Renal cortical epithelial cell (primary cell): ENCODE results near the gene IFNA4. TPM values are rescaled to one million over a fixed set of nuclear protein-coding genes. Genes with fewer than 3 reads are reported as not detected.

Source experiments
- DNase-seq: peaks from one replicate; pipeline ENCODE4 v3.0.0-alpha.2; 2011; ENCODE audit warnings: low read depth
- total RNA-seq: library from RNA; depleted of rRNA; stranded (reverse); fragments of >200 nt; gene quantifications from 2 replicates; pipeline ENCODE4 v1.2.3, GENCODE V29; 2014

The IFNA4 gene
- total RNA-seq, 1 donor from 2014 or later = not detected

- no peak for DNase-seq
These were observed 21.9 kb downstream of the IFNA4 start for GRCh38 chr9:21165516-21165915.

DNA sequence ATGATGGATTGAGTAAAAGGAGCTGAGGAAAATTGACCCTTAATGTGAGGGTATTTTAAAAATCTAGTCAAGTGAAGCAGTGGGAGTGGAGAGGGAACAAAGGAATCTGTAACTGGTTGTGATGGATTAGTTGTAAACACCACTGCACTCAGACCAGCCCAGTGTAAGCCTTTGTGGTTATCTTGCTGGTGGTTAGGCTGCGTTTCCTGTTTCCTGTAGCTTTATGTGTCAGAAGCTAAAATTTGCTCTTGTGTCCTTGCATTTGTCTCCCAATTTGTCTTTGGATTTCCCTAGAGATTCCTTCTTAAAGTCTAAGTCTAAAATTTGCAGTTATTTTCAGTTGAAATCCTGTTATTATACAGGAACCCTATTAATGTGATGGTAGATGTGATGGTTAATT is 27.2 kb downstream of the IFNA4 start:
- DNase-seq = peak; percentile 62

GRCh38 chr9:21155501-21155900 is 31.9 kb downstream of the IFNA4 start:
- DNase-seq = no peak

DNA sequence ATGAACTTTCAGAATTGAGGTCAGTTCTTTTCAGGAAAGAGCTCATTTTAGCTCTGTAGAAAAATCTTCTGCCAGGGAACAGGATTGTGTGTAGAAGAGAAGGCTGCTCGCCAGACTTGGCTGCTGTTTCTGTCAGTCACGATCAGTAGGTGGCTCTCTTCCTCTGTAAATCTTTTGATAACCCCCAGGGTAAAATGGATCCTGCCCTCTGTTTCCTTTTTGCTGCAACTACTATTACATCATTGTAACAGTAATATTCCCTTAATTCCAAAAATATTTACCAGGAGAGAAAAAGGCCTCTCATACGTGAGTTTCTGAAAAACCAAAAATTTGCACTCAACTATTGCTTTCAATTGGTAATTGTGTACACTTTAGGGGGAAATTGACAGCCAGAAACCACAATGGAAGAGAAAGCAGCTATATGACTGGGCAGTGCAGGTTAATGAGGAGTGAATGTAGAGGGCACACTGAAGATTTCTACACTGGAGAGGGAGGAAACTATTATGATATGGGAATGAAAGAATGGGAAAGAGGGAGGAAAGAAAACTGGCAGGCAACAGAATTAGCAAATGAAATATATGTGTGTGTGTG is 33.3 kb downstream of the IFNA4 start:
- peak; percentile 35 for DNase-seq

DNA sequence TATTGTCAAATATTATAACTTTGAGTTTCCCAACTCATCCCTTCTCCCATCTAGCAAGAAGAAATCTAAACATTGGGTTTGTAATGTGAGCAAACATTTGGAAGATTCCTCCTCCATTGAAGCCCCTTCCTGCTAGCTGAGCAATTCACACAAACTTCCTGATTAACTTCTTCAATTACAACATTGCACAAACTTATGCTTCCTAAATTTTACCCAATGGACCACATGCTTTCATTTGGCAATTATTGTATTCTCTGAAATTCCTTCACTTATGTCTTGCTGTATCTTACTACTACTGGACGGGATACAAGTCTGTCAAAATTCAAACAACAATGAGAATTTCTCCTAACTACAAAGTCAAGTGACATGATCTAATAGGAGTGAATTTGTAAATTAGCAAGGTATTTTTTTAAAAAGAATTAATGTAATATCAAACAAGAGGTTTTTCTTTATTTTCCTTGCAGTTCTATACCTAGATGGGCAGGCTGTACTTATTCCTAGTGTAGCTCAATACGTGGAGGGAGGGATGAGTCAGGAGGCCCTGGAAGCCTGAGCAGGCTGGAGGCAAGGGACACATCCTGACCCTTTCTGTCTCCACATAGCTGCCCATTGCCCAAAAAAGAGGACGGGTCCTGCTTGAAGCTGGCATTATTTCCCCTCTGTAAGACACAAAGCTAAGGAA is 33.9 kb downstream of the IFNA4 start:
- DNase-seq = peak; percentile 26

DNA sequence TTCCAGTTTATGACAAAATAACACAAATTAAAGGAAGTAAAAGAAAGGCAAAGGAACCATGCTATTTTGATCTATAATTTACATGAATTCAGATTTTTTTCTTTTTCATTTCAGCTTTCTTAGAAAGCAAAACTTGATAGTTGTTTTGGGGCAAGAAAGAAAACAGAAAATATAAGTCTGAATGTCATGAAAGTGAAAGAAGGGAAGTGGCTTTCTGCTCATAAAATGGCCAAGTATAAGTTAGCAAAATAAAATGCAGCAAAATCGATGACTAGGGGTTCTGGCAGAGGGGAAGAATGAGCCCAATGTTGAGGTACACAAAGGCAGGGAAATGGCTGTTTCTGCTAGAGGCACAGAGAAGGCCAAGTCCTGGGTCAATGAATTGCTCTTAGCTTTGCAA is 42.8 kb downstream of the IFNA4 start:
- no peak for DNase-seq

DNA sequence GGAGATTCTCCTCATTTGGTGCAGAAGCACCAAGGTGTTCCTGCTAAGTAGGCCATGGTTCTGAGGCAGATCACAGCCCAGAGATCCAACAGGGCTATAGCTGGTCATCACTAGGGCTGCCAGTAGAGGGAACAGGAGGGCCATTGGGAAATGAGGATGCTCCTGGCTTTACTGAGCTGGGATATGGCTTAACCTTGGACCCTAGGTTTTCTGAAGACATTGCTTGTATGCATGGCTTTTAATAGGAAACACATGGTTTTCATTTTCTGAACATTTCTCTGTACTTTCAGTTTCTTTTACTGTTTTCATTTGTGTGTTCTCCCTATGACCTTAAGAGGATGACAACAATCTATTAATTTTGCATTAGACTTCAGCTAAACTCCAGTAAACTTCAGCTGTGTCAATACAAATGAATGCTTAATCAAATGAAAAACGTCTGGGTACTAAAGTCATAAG is 45.9 kb downstream of the IFNA4 start, which contains the start of gene IFNW1:
Gene IFNW1, minus strand, starts transcription at position 406 of the 456 bp plus-strand sequence. Its CDS starts 262 bp downstream, at position 144.
- DNase-seq = no peak

DNA sequence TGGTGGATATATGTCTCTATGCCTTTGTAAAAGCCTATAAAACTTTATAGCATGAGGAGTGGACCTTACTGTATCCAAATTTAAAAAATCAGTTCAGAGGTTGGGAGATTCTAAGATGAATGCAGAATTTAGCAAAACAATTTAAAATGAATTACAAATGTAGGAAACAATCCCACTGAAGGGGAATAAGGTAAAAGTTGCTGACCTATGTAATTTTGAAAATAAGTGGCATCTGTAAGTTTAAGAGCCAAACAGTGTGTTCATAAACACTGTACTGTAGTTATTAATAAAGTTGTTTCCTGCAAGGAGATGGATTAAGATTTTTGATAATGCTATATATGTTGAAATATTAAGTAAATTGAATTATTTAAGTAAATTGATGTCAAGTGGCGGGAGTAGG is 50.4 kb downstream of the IFNA4 start:
- DNase-seq = no peak

Other genes starting within 250 kb of the IFNA4 start
- gene HACD4, start 155.9 kb downstream of the IFNA4 start, total RNA-seq = 2.3 and 3.0 TPM in 2 replicates
- gene IFNB1, start 109.6 kb downstream of the IFNA4 start, total RNA-seq = not detected in 2 replicates
- gene IFNW1, start 45.8 kb downstream of the IFNA4 start, total RNA-seq = not detected in 2 replicates
- not detected in 2 replicates for gene IFNA21, start 20.9 kb downstream of the IFNA4 start, total RNA-seq
- gene IFNA7, start 14.6 kb upstream of the IFNA4 start, total RNA-seq = not detected in 2 replicates
- not detected in 2 replicates for gene IFNA10, start 19.6 kb upstream of the IFNA4 start, total RNA-seq
- not detected in 2 replicates for gene IFNA16, start 29.7 kb upstream of the IFNA4 start, total RNA-seq
- not detected in 2 replicates for gene IFNA17, start 40.6 kb upstream of the IFNA4 start, total RNA-seq
- gene IFNA14, start 52.4 kb upstream of the IFNA4 start, total RNA-seq = not detected in 2 replicates
- gene IFNA5, start 117.7 kb upstream of the IFNA4 start, total RNA-seq = 0.20 TPM in 1 of 2 replicates, not detected in the other
- gene KLHL9, start 147.8 kb upstream of the IFNA4 start, total RNA-seq = 31.3 and 64.1 TPM in 2 replicates
- not detected in 2 replicates for gene IFNA6, start 163.3 kb upstream of the IFNA4 start, total RNA-seq
- gene IFNA13, start 180.5 kb upstream of the IFNA4 start, total RNA-seq = not detected in 2 replicates
- not detected in 2 replicates for gene IFNA2, start 197.8 kb upstream of the IFNA4 start, total RNA-seq
- gene IFNA8, start 221.5 kb upstream of the IFNA4 start, total RNA-seq = not detected in 2 replicates